Measurements from ENCODE around the gene GRB10. TPM values are rescaled to one million over a fixed set of nuclear protein-coding genes. Genes with fewer than 3 reads are reported as not detected.

GRB10 gene
- polyA plus RNA-seq, 3 donors: 1.3 to 3.1 (median 1.5) TPM

GRCh38 chr7:50806143-50806542 is 23.4 kb upstream of the GRB10 start:
- DNase-seq: no peak
- no peak overlapping the region for H3K27ac ChIP-seq (ENCODE audit: low read depth in 1 of 2, low read length in 2 of 2)
- intact Hi-C loops (cut with micrococcal nuclease): no loop called here

GRCh38 chr7:50805447-50806125 is 22.9 kb upstream of the GRB10 start:
- WGBS (ENCODE audit: insufficient coverage): 55% methylated on average over 3 of the region's 5 CpGs
- no peak overlapping the region for H3K27ac ChIP-seq (ENCODE audit: low read depth in 1 of 2, low read length in 2 of 2)
- no peaks in the 10 kb centered on the region for H4K20me1 ChIP-seq (ENCODE audit: insufficient read depth, low read length)
- H3K4me3 Mint-ChIP-seq: no peak overlapping the region
- intact Hi-C loops (cut with micrococcal nuclease): no loop called here
- no peaks in the 10 kb centered on the region for H3K79me2 ChIP-seq (ENCODE audit: insufficient read depth, low read length)
- H3K36me3 Mint-ChIP-seq: no peaks in the 10 kb centered on the region
- H3K9me3 Mint-ChIP-seq: peaks cover 0 to 7% (median 0%) of the 10 kb centered on the region in 7 donors
- no peak overlapping the region for H3K4me2 ChIP-seq (replicated peaks; ENCODE audit: extremely low read depth, low read length, poor library complexity, severe bottlenecking)
- no peak overlapping the region for H2AFZ ChIP-seq (ENCODE audit: insufficient read depth, low read depth, low read length, poor library complexity, severe bottlenecking)
- H3K36me3 ChIP-seq (replicated peaks in 1 of 2; ENCODE audit: control insufficient read depth in 1 of 2, insufficient read depth in 2 of 2, low read length in 2 of 2): no peaks in the 10 kb centered on the region
- DNase-seq: no peak
- H3K27me3 Mint-ChIP-seq (ENCODE audit: low read depth in 3 of 3): peaks cover 5 to 13% (median 6%) of the 10 kb centered on the region in 3 donors
- no peak for TF ChIP-seq CTCF (IDR thresholded peaks at IDR 0.05)
- no peaks in the 10 kb centered on the region for H3K4me1 ChIP-seq (ENCODE audit: control insufficient read depth in 1 of 2, insufficient read depth in 2 of 2, low read length in 2 of 2)
- peak overlapping the region in 1 of 7 donors; percentile 18 for H3K27ac Mint-ChIP-seq
- H3K4me1 Mint-ChIP-seq: peaks cover 2% of the 10 kb centered on the region
- no peak overlapping the region for H3K4me3 ChIP-seq (replicated peaks in 1 of 3; ENCODE audit: low read depth in 2 of 3, low read length in 3 of 3)
- H3K9ac ChIP-seq (ENCODE audit: insufficient read depth, low read length, poor library complexity, severe bottlenecking): no peak overlapping the region
- no peaks in the 10 kb centered on the region for H3K27me3 ChIP-seq (ENCODE audit: control insufficient read depth in 2 of 2, insufficient read depth in 2 of 2, low read length in 2 of 2)
- no peaks in the 10 kb centered on the region for H3K9me3 ChIP-seq (replicated peaks in 1 of 2; ENCODE audit: control insufficient read depth in 1 of 2, insufficient read depth in 1 of 2, low read length in 2 of 2)

More at GRCh38 chr7:50806143-50806542, 23.4 kb upstream of the GRB10 start:
- Mint-ChIP-seq H3K36me3 (no peaks in the 10 kb centered on the region), H3K4me1 (peaks cover 2% of the 10 kb centered on the region), H3K27ac (no peak overlapping the region), H3K9me3 (peaks cover 0 to 7% (median 0%) of the 10 kb centered on the region in 7 donors), H3K27me3 (ENCODE audit: low read depth in 3 of 3) (peaks cover 4 to 12% (median 5%) of the 10 kb centered on the region in 3 donors), H3K4me3 (no peak overlapping the region)
- H2AFZ ChIP-seq (ENCODE audit: insufficient read depth, low read depth, low read length, poor library complexity, severe bottlenecking): no peak overlapping the region
- no peak for TF ChIP-seq CTCF (IDR thresholded peaks at IDR 0.05)
- no peak overlapping the region for H3K9ac ChIP-seq (ENCODE audit: insufficient read depth, low read length, poor library complexity, severe bottlenecking)
- WGBS (ENCODE audit: insufficient coverage): 72% methylated on average over 9 of the region's 9 CpGs
- H3K4me3 ChIP-seq (replicated peaks in 1 of 3; ENCODE audit: low read depth in 2 of 3, low read length in 3 of 3): no peak overlapping the region
- no peaks in the 10 kb centered on the region for H3K79me2 ChIP-seq (ENCODE audit: insufficient read depth, low read length)
- no peaks in the 10 kb centered on the region for H4K20me1 ChIP-seq (ENCODE audit: insufficient read depth, low read length)
- no peak overlapping the region for H3K4me2 ChIP-seq (replicated peaks; ENCODE audit: extremely low read depth, low read length, poor library complexity, severe bottlenecking)
- H3K27me3 ChIP-seq (ENCODE audit: control insufficient read depth in 2 of 2, insufficient read depth in 2 of 2, low read length in 2 of 2): no peaks in the 10 kb centered on the region
- H3K36me3 ChIP-seq (replicated peaks in 1 of 2; ENCODE audit: control insufficient read depth in 1 of 2, insufficient read depth in 2 of 2, low read length in 2 of 2): no peaks in the 10 kb centered on the region
- H3K9me3 ChIP-seq (replicated peaks in 1 of 2; ENCODE audit: control insufficient read depth in 1 of 2, insufficient read depth in 1 of 2, low read length in 2 of 2): no peaks in the 10 kb centered on the region
- no peaks in the 10 kb centered on the region for H3K4me1 ChIP-seq (ENCODE audit: control insufficient read depth in 1 of 2, insufficient read depth in 2 of 2, low read length in 2 of 2)

All from CD14-positive monocyte (primary cell).